Mesenchymal stem cell (in vitro differentiated cells and primary cell): ENCODE measurements around the gene GOLT1A.

ENCODE experiments used
- DNase-seq: peaks from one replicate; pipeline ENCODE4 v3.0.0-alpha.2; 2013
- H2AFZ ChIP-seq: one replicate; pipeline ENCODE4 v1.6.1; 2013; ENCODE audit warnings: low read depth, mild to moderate bottlenecking, control low read depth, inconsistent platforms, low read length, moderate library complexity
- H2AK5ac ChIP-seq: 2 replicates; pipeline ENCODE4 v1.6.1; 2013; ENCODE audit warnings: low read length, moderate library complexity, mild to moderate bottlenecking, inconsistent platforms; ENCODE audit not compliant: severe bottlenecking
- H2BK120ac ChIP-seq: one replicate; pipeline ENCODE4 v1.6.1; 2013; ENCODE audit warnings: low read depth, mild to moderate bottlenecking, inconsistent platforms, low read length, moderate library complexity
- H2BK12ac ChIP-seq, 2 experiments: one replicate each; pipeline ENCODE4 v1.6.1; 2013; ENCODE audit warnings: inconsistent platforms in 2 of 2, low read length in 2 of 2, mild to moderate bottlenecking in 2 of 2, moderate library complexity in 2 of 2, control low read depth in 1 of 2
- H2BK15ac ChIP-seq: one replicate; pipeline ENCODE4 v1.6.1; 2013; ENCODE audit warnings: mild to moderate bottlenecking, low read depth, inconsistent platforms; ENCODE audit not compliant: poor library complexity, severe bottlenecking
- H2BK5ac ChIP-seq: 2 replicates; pipeline ENCODE4 v1.6.1; 2013; ENCODE audit warnings: low read depth, mild to moderate bottlenecking, low read length, control low read depth, inconsistent platforms; ENCODE audit not compliant: poor library complexity, severe bottlenecking
- H3K14ac ChIP-seq, 2 experiments: one replicate each; pipeline ENCODE4 v1.6.1; 2013; ENCODE audit warnings: inconsistent platforms in 2 of 2, low read length in 2 of 2, control low read depth in 1 of 2, mild to moderate bottlenecking in 1 of 2, moderate library complexity in 1 of 2
- H3K18ac ChIP-seq, 2 experiments: one replicate each; pipeline ENCODE4 v1.6.1; 2013; ENCODE audit warnings: inconsistent platforms in 2 of 2, low read length in 2 of 2, control low read depth in 1 of 2, low read depth in 1 of 2, mild to moderate bottlenecking in 1 of 2
- H3K23ac ChIP-seq, 2 experiments: one replicate each; pipeline ENCODE4 v1.6.1; 2013; ENCODE audit warnings: inconsistent platforms in 2 of 2, low read length in 2 of 2, mild to moderate bottlenecking in 2 of 2, moderate library complexity in 2 of 2, control low read depth in 1 of 2
- H3K27ac ChIP-seq: 2 replicates; pipeline ENCODE4 v1.5.1; 2013; ENCODE audit warnings: mild to moderate bottlenecking, moderate library complexity, low read length, control low read depth, inconsistent platforms; ENCODE audit not compliant: poor library complexity, severe bottlenecking
- H3K27me3 ChIP-seq, 2 experiments: 2 replicates each; pipeline versions ENCODE4 v1.6.1 to v1.7.0; 2013; ENCODE audit warnings: low read length in 2 of 2, mild to moderate bottlenecking in 2 of 2, moderate library complexity in 2 of 2, control low read depth in 1 of 2, inconsistent platforms in 1 of 2; ENCODE audit not compliant: control insufficient read depth in 1 of 2, insufficient read depth in 1 of 2
- H3K36me3 ChIP-seq, 2 experiments: 2 replicates each; pipeline versions ENCODE4 v1.6.1 to v1.7.0; 2013; ENCODE audit warnings: low read length in 2 of 2, control low read depth in 1 of 2, inconsistent platforms in 1 of 2, low read depth in 1 of 2, mild to moderate bottlenecking in 1 of 2; ENCODE audit not compliant: insufficient read depth in 2 of 2, control insufficient read depth in 1 of 2
- H3K4ac ChIP-seq, 2 experiments: one replicate each; pipeline ENCODE4 v1.6.1; 2013; ENCODE audit warnings: inconsistent platforms in 2 of 2, low read length in 2 of 2, mild to moderate bottlenecking in 2 of 2, moderate library complexity in 2 of 2, control low read depth in 1 of 2, low read depth in 1 of 2
- H3K4me1 ChIP-seq: 2 replicates; pipeline ENCODE4 v1.6.1; 2013; ENCODE audit warnings: low read depth, low read length, control low read depth; ENCODE audit not compliant: control insufficient read depth, insufficient read depth
- H3K4me2 ChIP-seq: 2 replicates; pipeline ENCODE4 v1.6.1; 2013; ENCODE audit warnings: low read length, mild to moderate bottlenecking, inconsistent platforms; ENCODE audit not compliant: poor library complexity, severe bottlenecking
- H3K4me3 ChIP-seq, 2 experiments: 2 replicates each; pipeline versions ENCODE4 v1.5.1 to v1.7.0; 2013; ENCODE audit warnings: low read length in 2 of 2, mild to moderate bottlenecking in 2 of 2, control low read depth in 1 of 2, low read depth in 1 of 2; ENCODE audit not compliant: insufficient read depth in 1 of 2
- H3K79me1 ChIP-seq: replicated peaks from 2 replicates; pipeline ENCODE4 v1.6.1; 2013; ENCODE audit warnings: mild to moderate bottlenecking, control low read depth, low read length, inconsistent platforms; ENCODE audit not compliant: poor library complexity, severe bottlenecking
- H3K9ac ChIP-seq: 2 replicates; pipeline ENCODE4 v1.7.0; 2013; ENCODE audit warnings: mild to moderate bottlenecking, low read length, moderate library complexity
- H3K9me3 ChIP-seq: 2 replicates; pipeline ENCODE4 v1.7.0; 2013; ENCODE audit warnings: mild to moderate bottlenecking, low read length; ENCODE audit not compliant: control insufficient read depth
- H4K8ac ChIP-seq: one replicate; pipeline ENCODE4 v1.6.1; 2013; ENCODE audit warnings: inconsistent platforms, mild to moderate bottlenecking, low read length, moderate library complexity
- H4K91ac ChIP-seq: one replicate; pipeline ENCODE4 v1.6.1; 2013; ENCODE audit warnings: mild to moderate bottlenecking, low read length, inconsistent platforms
- WGBS: methylation state at CpG from one replicate; pipeline ENCODE4 v1.1.7; 2013; ENCODE audit warnings: mixed read lengths; 5-methylcytosine and 5-hydroxymethylcytosine counted together

The GOLT1A gene

GRCh38 chr1:204201348-204202040 lies 12.3 kb downstream of the GOLT1A start:
- Histone ChIP-seq H4K8ac (no peak overlapping the region), H3K36me3 (no peaks in the 10 kb centered on the region), H3K27me3 (peaks cover 11 to 67% of the 10 kb centered on the region in 2 experiments), H3K23ac (no peak overlapping the region), H2BK5ac (no peak overlapping the region), H3K4me1 (peaks cover 28% of the 10 kb centered on the region), H4K91ac (no peak overlapping the region), H3K18ac (no peak overlapping the region), H2BK15ac (no peak overlapping the region), H3K4ac (no peak overlapping the region), H2BK120ac (no peak overlapping the region), H3K9ac (no peak overlapping the region), H2AK5ac (no peak overlapping the region), H2BK12ac (no peak overlapping the region), H3K79me1 (no peaks in the 10 kb centered on the region), H3K14ac (no peak overlapping the region), H3K4me3 (no peak overlapping the region), H2AFZ (no peak overlapping the region), H3K27ac (no peak overlapping the region), H3K4me2 (no peak overlapping the region), H3K9me3 (no peaks in the 10 kb centered on the region)
- DNase-seq = no peak
- 90% methylated on average over 11 of the region's 12 CpGs for WGBS

GRCh38 chr1:204199579-204199978 lies 14.2 kb downstream of the GOLT1A start:
- H2AFZ ChIP-seq = no peak overlapping the region
- no peak overlapping the region for H3K27ac ChIP-seq
- H3K36me3 ChIP-seq = no peaks in the 10 kb centered on the region
- no peak overlapping the region for H2BK15ac ChIP-seq
- DNase-seq = no peak
- no peak overlapping the region for H3K23ac ChIP-seq
- H3K9ac ChIP-seq = no peak overlapping the region
- H2BK5ac ChIP-seq = no peak overlapping the region
- H3K27me3 ChIP-seq = peaks cover 5 to 83% of the 10 kb centered on the region in 2 experiments
- H3K4me2 ChIP-seq = no peak overlapping the region
- H4K91ac ChIP-seq = no peak overlapping the region
- no peaks in the 10 kb centered on the region for H3K9me3 ChIP-seq
- no peak overlapping the region for H2BK12ac ChIP-seq
- no peak overlapping the region for H2AK5ac ChIP-seq
- no peak overlapping the region for H3K4ac ChIP-seq
- H3K4me3 ChIP-seq = no peak overlapping the region
- 94% methylated on average over 9 of the region's 9 CpGs for WGBS
- H3K4me1 ChIP-seq = peaks cover 45% of the 10 kb centered on the region
- no peak overlapping the region for H3K18ac ChIP-seq
- H3K79me1 ChIP-seq = no peaks in the 10 kb centered on the region
- H4K8ac ChIP-seq = no peak overlapping the region
- H3K14ac ChIP-seq = no peak overlapping the region
- H2BK120ac ChIP-seq = no peak overlapping the region

GRCh38 chr1:204198348-204199340 lies 15.1 kb downstream of the GOLT1A start:
- Histone ChIP-seq H3K79me1 (no peaks in the 10 kb centered on the region), H3K9me3 (no peaks in the 10 kb centered on the region), H2BK120ac (no peak overlapping the region), H3K27ac (no peak overlapping the region), H3K4me1 (peaks cover 46% of the 10 kb centered on the region), H2BK12ac (no peak overlapping the region), H3K14ac (no peak overlapping the region), H3K4me3 (no peak overlapping the region), H3K18ac (peak overlapping the region in 1 of 2 experiments; percentile 56), H3K9ac (no peak overlapping the region), H4K8ac (no peak overlapping the region), H3K27me3 (peaks cover 5 to 83% of the 10 kb centered on the region in 2 experiments), H2BK5ac (no peak overlapping the region), H3K4me2 (no peak overlapping the region), H3K23ac (peak overlapping the region in 1 of 2 experiments; percentile 16), H3K36me3 (no peaks in the 10 kb centered on the region), H2AK5ac (peak overlapping the region; percentile 79), H2AFZ (no peak overlapping the region), H2BK15ac (no peak overlapping the region), H4K91ac (no peak overlapping the region), H3K4ac (no peak overlapping the region)
- 68% methylated on average over 15 of the region's 18 CpGs for WGBS
- peak; percentile 71 for DNase-seq

GRCh38 chr1:204197068-204197467 lies 16.7 kb downstream of the GOLT1A start:
- Histone ChIP-seq H3K23ac (peak overlapping the region in 1 of 2 experiments; percentile 35), H4K8ac (no peak overlapping the region), H3K18ac (no peak overlapping the region), H2BK5ac (no peak overlapping the region), H3K27me3 (peaks cover 7 to 83% of the 10 kb centered on the region in 2 experiments), H3K9ac (no peak overlapping the region), H2AFZ (no peak overlapping the region), H4K91ac (no peak overlapping the region), H3K36me3 (no peaks in the 10 kb centered on the region), H3K4ac (no peak overlapping the region), H3K79me1 (no peaks in the 10 kb centered on the region), H3K4me1 (peaks cover 39% of the 10 kb centered on the region), H2BK15ac (no peak overlapping the region), H3K27ac (no peak overlapping the region), H2BK12ac (no peak overlapping the region), H3K9me3 (no peaks in the 10 kb centered on the region), H2AK5ac (peak overlapping the region; percentile 69), H3K14ac (no peak overlapping the region), H2BK120ac (no peak overlapping the region), H3K4me3 (no peak overlapping the region), H3K4me2 (no peak overlapping the region)
- WGBS = 79% methylated on average over 5 of the region's 5 CpGs
- no peak for DNase-seq
